ENCODE measurements around the gene DOCK9.

The DOCK9 gene

DNA sequence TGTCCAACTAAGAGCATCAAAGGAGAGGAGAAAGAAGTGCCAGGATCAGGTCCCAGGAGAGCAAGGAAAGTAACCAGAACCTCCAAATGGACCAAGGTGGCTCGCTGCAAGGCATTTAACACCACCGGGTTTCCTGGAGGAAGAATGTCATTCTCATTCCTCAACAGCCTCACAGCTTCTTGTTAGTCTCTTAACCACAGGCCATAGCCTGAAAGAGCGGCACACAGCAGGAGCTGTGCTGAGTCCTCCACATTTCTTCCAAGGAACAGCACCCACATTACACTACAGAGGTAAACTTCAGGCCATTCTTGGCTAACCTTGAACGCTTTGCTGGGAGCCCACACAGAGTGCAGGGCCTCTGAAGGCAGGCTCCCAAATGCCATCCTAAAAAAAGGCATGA lies 23.6 kb downstream of the DOCK9 start:
- no peak for DNase-seq (ENCODE audit: low read depth)
- TF ChIP-seq, protein P1, sequence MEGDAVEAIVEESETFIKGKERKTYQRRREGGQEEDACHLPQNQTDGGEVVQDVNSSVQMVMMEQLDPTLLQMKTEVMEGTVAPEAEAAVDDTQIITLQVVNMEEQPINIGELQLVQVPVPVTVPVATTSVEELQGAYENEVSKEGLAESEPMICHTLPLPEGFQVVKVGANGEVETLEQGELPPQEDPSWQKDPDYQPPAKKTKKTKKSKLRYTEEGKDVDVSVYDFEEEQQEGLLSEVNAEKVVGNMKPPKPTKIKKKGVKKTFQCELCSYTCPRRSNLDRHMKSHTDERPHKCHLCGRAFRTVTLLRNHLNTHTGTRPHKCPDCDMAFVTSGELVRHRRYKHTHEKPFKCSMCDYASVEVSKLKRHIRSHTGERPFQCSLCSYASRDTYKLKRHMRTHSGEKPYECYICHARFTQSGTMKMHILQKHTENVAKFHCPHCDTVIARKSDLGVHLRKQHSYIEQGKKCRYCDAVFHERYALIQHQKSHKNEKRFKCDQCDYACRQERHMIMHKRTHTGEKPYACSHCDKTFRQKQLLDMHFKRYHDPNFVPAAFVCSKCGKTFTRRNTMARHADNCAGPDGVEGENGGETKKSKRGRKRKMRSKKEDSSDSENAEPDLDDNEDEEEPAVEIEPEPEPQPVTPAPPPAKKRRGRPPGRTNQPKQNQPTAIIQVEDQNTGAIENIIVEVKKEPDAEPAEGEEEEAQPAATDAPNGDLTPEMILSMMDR (conservative IDR thresholded peaks at IDR 0.05; ENCODE audit: low read depth, low read length): no peak
- H3K4me3 ChIP-seq (ENCODE audit: low read length): no peak overlapping the region

DNA sequence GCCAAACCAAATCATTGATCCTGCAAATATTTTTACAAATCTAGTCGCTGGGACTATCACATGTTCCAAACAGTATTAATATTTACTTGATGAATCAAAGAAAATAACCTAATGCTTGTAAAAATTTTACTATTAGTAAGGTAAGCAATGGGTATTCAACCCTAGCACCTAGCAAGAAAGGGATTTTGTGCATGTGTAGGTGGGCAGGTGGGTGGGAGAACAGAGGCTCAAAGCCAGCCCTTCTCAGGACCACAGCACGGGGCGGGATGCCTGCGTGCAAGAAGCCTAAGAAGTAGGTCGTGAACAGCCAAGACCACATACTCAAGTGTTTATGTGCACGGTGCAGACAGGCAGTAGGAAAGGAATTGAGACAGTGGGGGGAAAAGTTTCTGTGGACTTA lies 26.6 kb downstream of the DOCK9 start:
- no peak for DNase-seq (ENCODE audit: low read depth)
- no peak overlapping the region for H3K4me3 ChIP-seq (ENCODE audit: low read length)
- TF ChIP-seq, protein P1 (conservative IDR thresholded peaks at IDR 0.05; ENCODE audit: low read depth, low read length): no peak

DNA sequence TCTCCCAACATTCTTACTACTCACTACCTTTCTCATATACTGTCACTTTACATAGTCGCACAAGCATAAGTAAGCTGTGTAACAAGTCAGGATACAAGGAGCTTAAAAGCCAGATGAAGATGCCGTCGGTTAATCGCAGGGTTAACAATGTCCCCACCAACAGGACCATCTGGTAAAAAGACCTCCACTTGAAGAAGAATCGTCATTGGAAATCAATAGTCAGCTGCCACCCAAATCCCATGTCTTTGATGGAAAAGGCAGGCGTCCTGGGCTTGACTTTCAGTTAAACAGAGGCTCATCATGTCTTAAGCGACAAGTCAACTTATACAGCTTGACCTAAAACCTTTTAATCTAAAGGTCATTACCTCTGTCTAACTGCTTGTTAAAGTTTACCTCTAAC lies 27.2 kb downstream of the DOCK9 start:
- H3K4me3 ChIP-seq (ENCODE audit: low read length): no peak overlapping the region
- TF ChIP-seq, protein P1 (conservative IDR thresholded peaks at IDR 0.05; ENCODE audit: low read depth, low read length): no peak
- DNase-seq (ENCODE audit: low read depth): no peak

DNA sequence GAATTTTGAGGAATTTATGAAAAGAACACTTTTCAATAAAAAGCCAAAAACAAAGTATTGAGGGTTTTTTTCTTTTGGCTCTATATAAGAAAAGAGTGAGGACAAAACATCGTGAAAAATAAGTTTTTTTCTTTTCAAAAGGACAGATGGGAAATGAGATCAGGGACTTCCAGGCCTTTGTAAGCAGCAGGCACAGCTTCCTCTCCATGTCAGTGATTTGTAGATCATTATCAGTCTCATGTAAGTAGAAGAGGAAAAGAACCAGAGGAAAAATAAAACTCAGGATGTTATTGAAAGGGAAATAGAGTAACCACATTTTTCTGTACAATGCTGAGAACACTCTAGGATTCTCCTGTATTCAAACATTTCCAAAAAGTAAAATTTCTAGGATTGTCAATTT lies 29.9 kb downstream of the DOCK9 start:
- H3K4me3 ChIP-seq (ENCODE audit: low read length): no peak overlapping the region
- TF ChIP-seq, protein P1 (conservative IDR thresholded peaks at IDR 0.05; ENCODE audit: low read depth, low read length): no peak
- no peak for DNase-seq (ENCODE audit: low read depth)

DNA sequence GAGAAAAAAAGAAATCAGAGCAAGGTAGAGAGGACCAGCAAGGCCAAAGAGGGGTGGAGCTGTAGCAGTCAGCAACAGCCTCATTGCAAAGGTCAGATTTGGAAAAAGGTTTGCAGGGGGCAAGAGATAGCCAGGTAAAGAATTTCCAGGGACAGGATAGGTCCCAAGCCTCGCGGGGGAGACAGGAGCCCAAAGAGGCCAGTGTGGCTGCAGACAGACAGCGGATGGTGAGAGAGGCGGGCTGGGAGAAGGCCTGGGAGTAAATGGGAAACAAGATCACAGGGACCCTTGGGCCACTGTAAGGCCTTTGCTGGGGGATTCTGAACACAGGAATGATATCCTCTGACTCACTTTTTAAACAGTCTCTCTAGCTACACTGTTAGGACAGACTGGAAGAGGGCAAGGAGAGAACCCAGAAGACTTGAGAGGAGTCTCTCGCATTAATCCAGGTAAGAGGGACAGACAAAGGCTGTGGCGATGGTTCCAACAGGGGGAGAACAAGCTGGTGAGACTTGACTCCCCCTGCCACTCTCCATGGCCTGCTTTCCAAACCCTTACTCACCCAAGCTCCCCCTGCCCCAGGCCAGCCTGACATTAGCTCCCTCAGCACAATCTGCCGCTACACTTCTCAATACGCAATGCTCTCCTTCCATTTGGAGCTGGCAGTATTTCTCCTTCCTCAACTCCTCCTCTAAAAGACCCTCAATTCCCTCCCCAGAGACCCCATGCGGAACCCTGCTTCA lies 31.8 kb downstream of the DOCK9 start:
- TF ChIP-seq, protein P1 (conservative IDR thresholded peaks at IDR 0.05; ENCODE audit: low read depth, low read length): no peak
- DNase-seq (ENCODE audit: low read depth): no peak
- H3K4me3 ChIP-seq (ENCODE audit: low read length): no peak overlapping the region

DNA sequence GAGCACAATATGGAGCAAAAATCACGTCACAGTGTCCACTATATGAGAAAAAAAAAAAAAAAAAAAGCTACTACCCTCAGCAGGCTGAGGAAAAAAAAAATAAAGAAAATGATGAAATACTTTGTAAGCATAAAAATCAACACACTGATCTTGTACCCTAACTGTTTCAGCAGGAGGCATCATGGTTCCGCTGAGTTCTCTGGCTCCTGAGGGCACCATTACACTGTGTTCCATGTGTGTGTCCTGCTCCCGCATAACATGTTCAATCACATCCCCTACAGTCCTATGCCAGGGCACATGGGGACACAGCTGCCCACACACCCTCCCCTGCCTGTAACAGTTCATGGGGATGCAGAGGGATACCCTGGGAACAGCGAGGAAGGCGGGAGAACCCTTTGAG lies 33.5 kb downstream of the DOCK9 start:
- TF ChIP-seq, protein P1 (conservative IDR thresholded peaks at IDR 0.05; ENCODE audit: low read depth, low read length): no peak
- no peak for DNase-seq (ENCODE audit: low read depth)

DNA sequence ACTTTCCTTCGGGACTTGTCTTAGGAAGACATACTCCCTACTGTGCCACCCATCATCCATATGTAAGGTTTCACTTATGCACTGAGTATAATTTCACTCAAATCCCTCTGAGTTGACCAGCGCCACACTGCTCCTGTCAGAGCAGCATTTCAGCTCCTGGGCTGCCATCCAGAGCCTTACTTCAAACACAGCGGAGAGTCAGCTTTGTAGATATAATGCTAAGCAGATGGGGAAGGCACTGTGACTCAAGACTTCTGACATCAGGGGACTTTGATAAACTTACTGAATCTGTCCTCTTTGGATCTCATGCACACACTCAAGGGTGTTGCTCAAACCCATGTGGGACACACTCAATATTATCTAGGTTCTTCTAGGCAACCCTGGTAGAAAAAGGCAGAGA lies 34.9 kb downstream of the DOCK9 start:
- H3K4me3 ChIP-seq (ENCODE audit: low read length): no peak overlapping the region
- TF ChIP-seq, protein P1 (conservative IDR thresholded peaks at IDR 0.05; ENCODE audit: low read depth, low read length): no peak
- no peak for DNase-seq (ENCODE audit: low read depth)

More for the DNA sequence above, 33.5 kb downstream of the DOCK9 start:
- no peak overlapping the region for H3K4me3 ChIP-seq (ENCODE audit: low read length)
